GM12891 (cell line): Measurements from ENCODE around the gene RAB40C.

Experiments
- PAX5 ChIP-seq: IDR thresholded peaks from 2 replicates; pipeline ENCODE4 v1.6.1; 2011; ENCODE audit warnings: low read length, moderate library complexity, mild to moderate bottlenecking; ENCODE audit not compliant: insufficient read depth, severe bottlenecking
- POLR2A ChIP-seq: IDR thresholded peaks from 2 replicates; pipeline ENCODE4 v1.6.1; 2011; ENCODE audit warnings: low read depth, low read length, control low read depth
- POLR2AphosphoS5 ChIP-seq: IDR thresholded peaks from 2 replicates; pipeline ENCODE4 v1.6.1; 2011; ENCODE audit warnings: low read depth, low read length, control low read depth

- no peak for TF ChIP-seq POLR2A
- TF ChIP-seq POLR2AphosphoS5, result no peak
- TF ChIP-seq PAX5, result no peak
Measured at GRCh38 chr16:676565-676902, 86.7 kb downstream of the RAB40C start.
